GF-D8 (cell line): Measurements from ENCODE around the gene PILRB.

Source experiments
- DNase-seq: peaks from one replicate; lab custom pipeline; 2025; lab: John Stamatoyannopoulos, UW

PILRB gene

DNA sequence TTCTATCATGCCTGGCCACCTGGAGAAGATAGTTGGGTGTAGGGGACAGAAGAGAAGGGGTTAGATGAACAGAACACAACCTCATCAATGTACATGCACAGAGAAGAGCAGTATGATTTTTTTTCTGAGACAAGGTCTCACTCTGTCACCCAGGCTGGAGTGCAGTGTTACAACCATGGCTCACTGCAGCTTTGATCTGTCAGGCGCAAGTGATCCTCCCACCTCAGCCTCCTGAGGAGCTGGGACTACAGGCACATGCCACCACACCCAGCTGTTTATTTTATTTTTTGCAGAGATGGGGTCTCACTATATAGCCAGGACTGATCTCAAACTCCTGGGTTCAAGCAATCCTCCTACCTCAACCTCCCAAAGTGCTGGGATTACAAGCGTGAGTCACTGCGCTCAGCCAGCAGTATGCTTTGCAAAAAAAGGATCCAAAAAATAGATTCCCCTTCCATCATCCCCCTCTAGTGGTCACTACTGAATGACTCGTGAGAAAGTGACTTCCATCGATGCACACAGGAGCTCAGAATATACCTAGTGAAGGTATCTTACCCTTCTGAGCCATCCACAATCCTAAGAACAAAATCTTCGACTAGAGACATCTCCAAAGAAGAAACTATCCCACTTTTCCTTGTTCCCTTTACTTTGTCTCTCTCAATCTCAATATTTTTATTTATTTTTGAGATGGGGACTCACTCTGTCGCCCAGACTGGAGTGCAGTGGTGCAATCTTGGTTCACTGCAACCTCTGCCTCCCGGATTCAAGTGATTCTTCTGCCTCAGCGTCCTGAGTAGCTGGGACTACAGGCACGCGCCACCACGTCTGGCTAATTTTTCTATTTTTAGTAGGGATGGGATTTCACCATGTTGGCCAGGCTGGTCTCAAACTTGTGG lies 49.6 kb downstream of the PILRB start:
- no peak for DNase-seq

DNA sequence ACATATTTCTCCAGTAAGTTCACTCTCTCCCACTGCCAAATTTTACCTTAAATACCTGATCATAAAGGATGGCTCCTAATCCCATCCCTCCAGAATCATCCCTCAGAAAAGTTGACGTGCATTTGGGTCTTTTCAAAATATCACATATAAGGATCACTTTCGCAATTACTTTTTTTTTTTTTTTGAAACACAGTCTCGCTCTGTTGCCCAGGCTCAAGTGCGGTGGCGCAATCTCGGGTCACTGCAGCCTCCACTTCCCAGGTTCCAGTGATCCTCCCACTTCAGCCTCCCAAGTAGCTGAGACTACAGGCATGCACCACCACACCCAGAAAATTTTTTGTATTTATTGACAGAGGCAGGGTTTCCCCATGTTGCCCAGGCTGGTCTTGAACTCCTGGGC lies 53.2 kb downstream of the PILRB start:
- DNase-seq, result no peak

- no peak for DNase-seq
These were observed 55.4 kb downstream of the PILRB start for GRCh38 chr7:100413346-100413745.

GRCh38 chr7:100413889-100414288 lies 56.0 kb downstream of the PILRB start:
- no peak for DNase-seq

DNA sequence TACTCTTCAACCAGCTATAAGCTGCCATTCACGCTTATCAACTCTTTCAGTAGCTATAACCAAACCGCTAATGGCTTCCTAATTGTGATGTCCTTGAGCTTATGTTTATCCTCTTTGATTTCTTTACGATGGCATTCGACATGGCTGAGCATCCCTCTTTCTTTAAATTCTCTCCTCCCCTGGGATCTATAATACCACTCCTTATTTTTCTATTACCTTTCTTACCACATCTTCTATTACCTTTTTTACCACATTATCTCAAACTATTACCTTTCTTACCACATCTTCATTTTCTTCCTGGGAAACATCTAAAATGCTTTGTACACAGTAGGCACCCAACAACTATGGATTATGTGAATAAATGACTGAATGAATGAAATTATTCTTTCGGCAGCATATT lies 57.5 kb downstream of the PILRB start:
- DNase-seq, result no peak
